ENCODE data around the gene TYMS. TPM values are rescaled to one million over a fixed set of nuclear protein-coding genes. Genes with fewer than 3 reads are reported as not detected.

TYMS gene
- total and polyA plus RNA-seq, 4 experiments from 2014 or later = 0.33 TPM; not detected in 3

DNA sequence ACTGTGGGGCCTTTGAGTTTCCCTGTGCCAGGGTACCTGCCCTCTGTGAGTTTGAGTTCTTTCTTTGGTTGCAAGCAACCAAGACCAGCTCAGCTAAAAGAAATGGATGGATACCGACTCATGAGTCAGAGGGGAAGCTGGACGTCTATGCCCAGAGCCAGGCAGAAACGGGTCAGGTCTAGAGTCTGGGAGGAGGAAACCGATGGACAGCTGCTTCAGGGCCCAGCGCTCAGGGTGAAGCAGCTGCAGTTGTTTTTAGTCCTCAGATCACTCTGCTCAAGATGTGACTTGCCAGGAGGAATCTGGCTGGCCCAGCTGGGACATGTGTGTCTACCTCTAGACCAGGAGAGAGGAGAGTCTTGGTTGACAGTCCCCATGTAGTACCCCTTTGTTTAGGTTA lies 10.1 kb upstream of the TYMS start:
- CTCF ChIA-PET (ENCODE audit: partially characterized antibody) = no interaction called here
- no peak overlapping the region for H3K27ac ChIP-seq (ENCODE audit: low read depth, low read length)
- no peaks in the 10 kb centered on the region for H3K9me3 ChIP-seq (ENCODE audit: control insufficient read depth in 1 of 2, low read length in 2 of 2)

DNA sequence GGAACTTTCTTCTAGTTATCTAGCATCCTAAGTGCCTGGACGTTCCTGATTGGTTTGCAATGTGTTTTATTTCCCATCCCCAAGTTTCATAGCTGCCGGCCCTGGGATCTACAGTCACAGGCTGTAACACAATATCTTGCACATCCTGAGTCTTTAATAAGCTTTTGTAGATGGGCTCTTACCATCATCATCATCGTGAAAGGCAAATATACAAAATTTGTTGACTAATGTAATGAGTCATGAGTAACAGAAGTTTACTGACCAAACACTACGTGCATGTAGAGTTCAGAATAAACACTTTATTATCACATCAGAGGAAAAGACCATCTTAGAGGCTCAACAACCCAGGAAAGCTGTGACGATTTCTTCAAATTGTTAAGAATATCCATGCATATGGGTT lies 8.1 kb upstream of the TYMS start:
- intact Hi-C loops (cut with micrococcal nuclease) = no loop called here
- peaks cover 0 to 12% of the 10 kb centered on the region in 2 donors for H3K27me3 Mint-ChIP-seq
- H3K9me3 Mint-ChIP-seq = no peaks in the 10 kb centered on the region

More for the DNA sequence above, 10.1 kb upstream of the TYMS start:
- POLR2A ChIA-PET (ENCODE audit: partially characterized antibody) = no interaction called here
- Mint-ChIP-seq H3K27me3 (peaks cover 0 to 13% of the 10 kb centered on the region in 2 donors), H3K9me3 (no peaks in the 10 kb centered on the region), H3K27ac (no peak overlapping the region), H3K4me1 (peaks cover 3 to 8% (median 7%) of the 10 kb centered on the region in 4 donors), H3K4me3 (peak overlapping the region in 1 of 8 donors; percentile 23), H3K36me3 (no peaks in the 10 kb centered on the region)
- no peak for DNase-seq
- intact Hi-C loops (cut with micrococcal nuclease) = no loop called here
- Histone ChIP-seq H3K36me3 (ENCODE audit: insufficient read depth, low read length) (no peaks in the 10 kb centered on the region), H3K4me1 (ENCODE audit: insufficient read depth, low read length) (peaks cover 9% of the 10 kb centered on the region), H3K4me3 (ENCODE audit: low read length in 2 of 2) (no peak overlapping the region), H3K27me3 (ENCODE audit: insufficient read depth, low read length) (no peaks in the 10 kb centered on the region)

GRCh38 chr18:650428-650858 lies 7.0 kb upstream of the TYMS start:
- DNase-seq = no peak
- Histone ChIP-seq H3K4me1 (ENCODE audit: insufficient read depth, low read length) (peaks cover 9% of the 10 kb centered on the region), H3K4me3 (ENCODE audit: low read length in 2 of 2) (no peak overlapping the region), H3K27ac (ENCODE audit: low read depth, low read length) (no peak overlapping the region), H3K27me3 (ENCODE audit: insufficient read depth, low read length) (no peaks in the 10 kb centered on the region), H3K36me3 (ENCODE audit: insufficient read depth, low read length) (no peaks in the 10 kb centered on the region), H3K9me3 (ENCODE audit: control insufficient read depth in 1 of 2, low read length in 2 of 2) (no peaks in the 10 kb centered on the region)
- Mint-ChIP-seq H3K36me3 (no peaks in the 10 kb centered on the region), H3K9me3 (no peaks in the 10 kb centered on the region), H3K4me3 (peak overlapping the region in 4 of 8 donors; percentile 8 to 84 (median 31)), H3K4me1 (peaks cover 3 to 8% (median 7%) of the 10 kb centered on the region in 4 donors), H3K27ac (peak overlapping the region in 2 of 7 donors; percentile 0 to 10), H3K27me3 (peaks cover under 1 to 19% of the 10 kb centered on the region in 2 donors)
- intact Hi-C loops (cut with micrococcal nuclease) = loop anchor here (10.0 kb wide), 1 partner anchor 64 kb away; the partner anchor contains the start of gene ENOSF1
- CTCF ChIA-PET (ENCODE audit: partially characterized antibody) = interaction anchor here (0.5 to 1.5 kb wide), 2 partner anchors 64 to 189 kb away, joined by 3 read pairs; no protein-coding TSS in a partner anchor
- POLR2A ChIA-PET (ENCODE audit: partially characterized antibody) = no interaction called here

More for the DNA sequence above, 8.1 kb upstream of the TYMS start:
- Mint-ChIP-seq H3K27ac (no peak overlapping the region), H3K4me3 (no peak overlapping the region), H3K4me1 (peaks cover 3 to 8% (median 7%) of the 10 kb centered on the region in 4 donors), H3K36me3 (no peaks in the 10 kb centered on the region)
- ChIA-PET CTCF (ENCODE audit: partially characterized antibody) (interaction anchor here (1.5 kb wide), 1 partner anchor 190 kb away, joined by 3 read pairs; no protein-coding TSS in a partner anchor), POLR2A (ENCODE audit: partially characterized antibody) (interaction anchor here (0.5 kb wide), 1 partner anchor 58 kb away, joined by 3 read pairs; no protein-coding TSS in a partner anchor)
- no peak overlapping the region for H3K27ac ChIP-seq (ENCODE audit: low read depth, low read length)
- H3K4me1 ChIP-seq (ENCODE audit: insufficient read depth, low read length) = peaks cover 9% of the 10 kb centered on the region
- no peak for DNase-seq
- no peaks in the 10 kb centered on the region for H3K36me3 ChIP-seq (ENCODE audit: insufficient read depth, low read length)
- no peaks in the 10 kb centered on the region for H3K9me3 ChIP-seq (ENCODE audit: control insufficient read depth in 1 of 2, low read length in 2 of 2)
- H3K27me3 ChIP-seq (ENCODE audit: insufficient read depth, low read length) = no peaks in the 10 kb centered on the region
- no peak overlapping the region for H3K4me3 ChIP-seq (ENCODE audit: low read length in 2 of 2)

DNA sequence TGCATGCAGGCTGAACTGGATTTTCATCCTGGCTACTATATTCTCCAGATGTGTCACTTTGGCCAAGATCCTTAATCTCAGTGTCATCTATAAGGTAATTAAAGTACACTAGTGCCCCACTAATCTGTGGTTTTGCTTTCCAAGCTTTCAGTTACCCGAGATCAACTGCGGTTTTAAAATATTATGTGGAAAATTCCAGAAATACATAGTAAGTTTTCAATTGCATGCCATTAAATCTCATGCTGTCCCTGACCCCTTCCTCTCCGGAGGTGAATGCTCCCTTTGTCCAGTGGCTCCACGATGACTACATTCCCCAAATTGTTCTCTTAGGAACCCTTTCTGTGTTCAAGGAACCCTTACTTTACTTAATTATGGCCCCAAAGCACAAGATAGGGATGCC lies 5.3 kb upstream of the TYMS start:
- Mint-ChIP-seq H3K4me3 (no peak overlapping the region), H3K36me3 (no peaks in the 10 kb centered on the region), H3K9me3 (no peaks in the 10 kb centered on the region), H3K4me1 (peaks cover 5 to 12% (median 8%) of the 10 kb centered on the region in 4 donors), H3K27ac (no peak overlapping the region), H3K27me3 (peaks cover 6 to 30% of the 10 kb centered on the region in 2 donors)
- POLR2A ChIA-PET (ENCODE audit: partially characterized antibody) = no interaction called here
- Histone ChIP-seq H3K9me3 (ENCODE audit: control insufficient read depth in 1 of 2, low read length in 2 of 2) (no peaks in the 10 kb centered on the region), H3K4me1 (ENCODE audit: insufficient read depth, low read length) (peaks cover 9% of the 10 kb centered on the region), H3K4me3 (ENCODE audit: low read length in 2 of 2) (no peak overlapping the region), H3K36me3 (ENCODE audit: insufficient read depth, low read length) (no peaks in the 10 kb centered on the region), H3K27me3 (ENCODE audit: insufficient read depth, low read length) (no peaks in the 10 kb centered on the region), H3K27ac (ENCODE audit: low read depth, low read length) (no peak overlapping the region)
- no peak for DNase-seq
- CTCF ChIA-PET (ENCODE audit: partially characterized antibody) = no interaction called here
- intact Hi-C loops (cut with micrococcal nuclease) = loop anchor here (10.0 kb wide), 1 partner anchor 63 kb away; the partner anchor contains the start of gene ENOSF1

DNA sequence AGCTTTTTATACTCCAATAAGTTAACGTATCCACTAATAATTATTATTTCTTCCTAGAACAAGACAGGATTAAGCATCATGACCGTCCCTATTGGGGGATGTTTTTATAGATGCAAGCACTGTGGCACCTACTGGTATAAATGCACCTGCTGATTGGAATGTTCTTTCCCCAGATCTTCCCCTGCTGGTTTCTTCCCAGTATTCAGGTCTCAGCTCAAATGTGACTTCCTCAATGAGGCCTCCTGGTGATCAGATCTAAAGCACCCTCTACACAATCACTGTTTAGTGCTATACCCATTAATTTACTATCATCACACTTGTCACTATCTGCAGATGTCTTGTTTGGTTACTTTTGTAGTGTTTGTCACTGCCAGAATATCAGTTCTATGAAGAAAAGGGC lies 3.9 kb upstream of the TYMS start:
- Mint-ChIP-seq H3K4me1 (peaks cover 6 to 12% (median 11%) of the 10 kb centered on the region in 4 donors), H3K27ac (no peak overlapping the region), H3K9me3 (no peaks in the 10 kb centered on the region), H3K36me3 (no peaks in the 10 kb centered on the region), H3K27me3 (peaks cover 6 to 30% of the 10 kb centered on the region in 2 donors), H3K4me3 (no peak overlapping the region)
- POLR2A ChIA-PET (ENCODE audit: partially characterized antibody) = no interaction called here
- Histone ChIP-seq H3K9me3 (ENCODE audit: control insufficient read depth in 1 of 2, low read length in 2 of 2) (no peaks in the 10 kb centered on the region), H3K4me1 (ENCODE audit: insufficient read depth, low read length) (peaks cover 9% of the 10 kb centered on the region), H3K27ac (ENCODE audit: low read depth, low read length) (no peak overlapping the region), H3K36me3 (ENCODE audit: insufficient read depth, low read length) (no peaks in the 10 kb centered on the region), H3K4me3 (ENCODE audit: low read length in 2 of 2) (no peak overlapping the region), H3K27me3 (ENCODE audit: insufficient read depth, low read length) (no peaks in the 10 kb centered on the region)
- intact Hi-C loops (cut with micrococcal nuclease) = loop anchor here (10.0 kb wide), 1 partner anchor 61 kb away; the partner anchor contains the start of gene ENOSF1
- CTCF ChIA-PET (ENCODE audit: partially characterized antibody) = interaction anchor here (3.0 kb wide), 1 partner anchor 29 kb away, joined by 11 read pairs; no protein-coding TSS in a partner anchor
- DNase-seq = no peak

DNA sequence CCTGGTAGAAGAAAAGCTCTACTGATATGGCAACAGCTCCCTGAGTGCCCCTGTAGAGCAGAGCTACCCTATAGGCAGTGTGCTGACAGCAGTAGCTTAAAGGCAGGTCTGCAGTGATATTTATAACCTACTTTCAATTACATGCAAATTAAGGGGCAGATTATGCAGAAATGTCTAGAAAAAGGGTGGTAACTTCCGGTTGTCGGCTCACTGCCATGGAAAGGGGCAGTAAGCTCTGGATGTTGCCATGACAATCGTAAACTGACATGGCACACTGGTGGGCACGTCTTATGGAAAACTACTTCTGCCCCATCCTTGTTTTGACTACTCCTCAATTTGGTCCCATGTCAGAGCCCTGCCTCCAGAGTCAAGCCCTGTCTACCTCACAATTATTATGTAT lies 2.9 kb upstream of the TYMS start:
- Histone ChIP-seq H3K36me3 (ENCODE audit: insufficient read depth, low read length) (no peaks in the 10 kb centered on the region), H3K4me3 (ENCODE audit: low read length in 2 of 2) (no peak overlapping the region), H3K27me3 (ENCODE audit: insufficient read depth, low read length) (no peaks in the 10 kb centered on the region), H3K9me3 (ENCODE audit: control insufficient read depth in 1 of 2, low read length in 2 of 2) (no peaks in the 10 kb centered on the region), H3K27ac (ENCODE audit: low read depth, low read length) (no peak overlapping the region), H3K4me1 (ENCODE audit: insufficient read depth, low read length) (peaks cover 9% of the 10 kb centered on the region)
- H3K4me3 Mint-ChIP-seq = no peak overlapping the region
- H3K9me3 Mint-ChIP-seq = no peaks in the 10 kb centered on the region
- ChIA-PET POLR2A (ENCODE audit: partially characterized antibody) (no interaction called here), CTCF (ENCODE audit: partially characterized antibody) (interaction anchor here (3.0 kb wide), 1 partner anchor 30 kb away, joined by 11 read pairs; no protein-coding TSS in a partner anchor)
- peaks cover 12 to 23% (median 19%) of the 10 kb centered on the region in 4 donors for H3K4me1 Mint-ChIP-seq
- intact Hi-C loops (cut with micrococcal nuclease) = loop anchor here (10.0 kb wide), 1 partner anchor 60 kb away; the partner anchor contains the start of gene ENOSF1
- no peak for DNase-seq
- H3K36me3 Mint-ChIP-seq = no peaks in the 10 kb centered on the region
- H3K27me3 Mint-ChIP-seq = peaks cover 6 to 37% of the 10 kb centered on the region in 2 donors
- H3K27ac Mint-ChIP-seq = no peak overlapping the region

GRCh38 chr18:655445-655844 lies 2.0 kb upstream of the TYMS start:
- Mint-ChIP-seq H3K9me3 (peaks cover 0 to 1% (median 0%) of the 10 kb centered on the region in 8 donors), H3K4me3 (peak overlapping the region in 2 of 8 donors; percentile 3 to 22), H3K36me3 (no peaks in the 10 kb centered on the region), H3K4me1 (peaks cover 10 to 20% (median 16%) of the 10 kb centered on the region in 4 donors), H3K27ac (no peak overlapping the region), H3K27me3 (peaks cover 6 to 34% of the 10 kb centered on the region in 2 donors)
- H3K4me3 ChIP-seq (ENCODE audit: low read length in 2 of 2) = no peak overlapping the region
- no peak overlapping the region for H3K27ac ChIP-seq (ENCODE audit: low read depth, low read length)
- ChIA-PET CTCF (ENCODE audit: partially characterized antibody) (interaction anchor here (3.0 kb wide), 1 partner anchor 31 kb away, joined by 11 read pairs; no protein-coding TSS in a partner anchor), POLR2A (ENCODE audit: partially characterized antibody) (no interaction called here)
- no peaks in the 10 kb centered on the region for H3K27me3 ChIP-seq (ENCODE audit: insufficient read depth, low read length)
- no peak for DNase-seq
- peaks cover 5% of the 10 kb centered on the region for H3K4me1 ChIP-seq (ENCODE audit: insufficient read depth, low read length)
- H3K36me3 ChIP-seq (ENCODE audit: insufficient read depth, low read length) = no peaks in the 10 kb centered on the region
- no peaks in the 10 kb centered on the region for H3K9me3 ChIP-seq (ENCODE audit: control insufficient read depth in 1 of 2, low read length in 2 of 2)
- intact Hi-C loops (cut with micrococcal nuclease) = loop anchor here (10.0 kb wide), 1 partner anchor 59 kb away; the partner anchor contains the start of gene ENOSF1
